Suprapubic skin (tissue), 4 donors: ENCODE results near the gene TEX50. TPM values are rescaled to one million over a fixed set of nuclear protein-coding genes. Genes with fewer than 3 reads are reported as not detected.
"Not testable (repeated sequence)": the region's sequence is repeated elsewhere in the genome, so short reads cannot be mapped to it uniquely, and the experiment has no call there.

Experiments
- DNase-seq, 2 donors: peaks; one replicate each; pipeline ENCODE4 v3.0.0-alpha.2; 2019; ENCODE audit warnings: low spot score in 2 of 2
- H3K27ac ChIP-seq: fragments of 200-600 bp; sonication (generic); one replicate; pipeline ENCODE4 v1.5.1; 2019
- H3K27me3 ChIP-seq: fragments of 200-600 bp; sonication (generic); one replicate; pipeline ENCODE4 v1.5.1; 2019
- H3K36me3 ChIP-seq: fragments of 200-600 bp; sonication (generic); one replicate; pipeline ENCODE4 v1.5.1; 2019
- H3K4me1 ChIP-seq: fragments of 200-600 bp; sonication (generic); one replicate; pipeline ENCODE4 v1.5.1; 2019
- H3K4me3 ChIP-seq: fragments of 200-600 bp; sonication (generic); one replicate; pipeline ENCODE4 v1.5.1; 2019; ENCODE audit warnings: mild to moderate bottlenecking
- H3K9me3 ChIP-seq: fragments of 200-600 bp; sonication (generic); one replicate; pipeline ENCODE4 v1.5.1; 2019
- CTCF ChIP-seq, 2 donors: fragments of 200-600 bp in 1 of 2; fragments of 450-650 bp in 1 of 2; sonication (generic) in 1 of 2; IDR thresholded peaks; one replicate each; pipeline ENCODE4 v1.5.1; 2016 to 2019; ENCODE audit warnings: antibody characterized with exemption in 2 of 2, mild to moderate bottlenecking in 1 of 2, moderate library complexity in 1 of 2
- EP300 ChIP-seq: sonication (generic); formaldehyde crosslinking; IDR thresholded peaks from one replicate; pipeline ENCODE4 v1.6.1; 2017; ENCODE audit warnings: antibody characterized with exemption
- POLR2A ChIP-seq, 2 donors: fragments of 450-650 bp; IDR thresholded peaks; one replicate each; pipeline ENCODE4 v1.6.1; 2017; ENCODE audit warnings: antibody characterized with exemption in 2 of 2, mild to moderate bottlenecking in 2 of 2, moderate library complexity in 2 of 2
- POLR2AphosphoS5 ChIP-seq, 3 donors: sonication (generic); formaldehyde crosslinking; IDR thresholded peaks; one replicate each; pipeline ENCODE4 v1.6.1; 2017; ENCODE audit warnings: antibody characterized with exemption in 3 of 3
- WGBS: methylation state at CpG from one replicate; pipeline ENCODE4 v1.1.5; 2018; 5-methylcytosine and 5-hydroxymethylcytosine counted together
- total RNA-seq, 4 donors: library from RNA; depleted of rRNA; stranded (reverse); fragments of >200 nt; gene quantifications; one replicate each; pipeline ENCODE4 v1.1.0, GENCODE V29; 2016

The TEX50 gene
- total RNA-seq, 4 donors from 2014 or later: not detected

- Histone ChIP-seq H3K36me3 (no peaks in the 10 kb centered on the region), H3K9me3 (no peaks in the 10 kb centered on the region), H3K4me1 (no peaks in the 10 kb centered on the region), H3K27me3 (no peaks in the 10 kb centered on the region), H3K4me3 (peak within 1 kb of the TSS; percentile 20), H3K27ac (no peak within 1 kb of the TSS)
- no peak for DNase-seq
- TF ChIP-seq POLR2AphosphoS5 (IDR thresholded peaks at IDR 0.05): no peak
- no peak for TF ChIP-seq EP300
- TF ChIP-seq POLR2A (IDR thresholded peaks at IDR 0.05): no peak
- TF ChIP-seq CTCF (IDR thresholded peaks at IDR 0.05): no peak
- WGBS: 30% methylated on average over 5 of the region's 5 CpGs
These were observed 32.0 kb upstream of the TEX50 start, which contains the start of gene SLC9C2 for GRCh38 chr1:173603056-173603591. Gene SLC9C2 (minus strand): TSS chr1:173603072. CDS start chr1:173601776, 1,296 bp downstream.

GRCh38 chr1:173608503-173609216, 26.5 kb upstream of the TEX50 start:
- no peaks in the 10 kb centered on the region for H3K36me3 ChIP-seq
- no peak overlapping the region for H3K27ac ChIP-seq
- H3K27me3 ChIP-seq: no peaks in the 10 kb centered on the region
- H3K4me1 ChIP-seq: no peaks in the 10 kb centered on the region
- no peaks in the 10 kb centered on the region for H3K9me3 ChIP-seq
- WGBS: 85% methylated on average over 4 of the region's 4 CpGs
- H3K4me3 ChIP-seq: no peak overlapping the region
- TF ChIP-seq POLR2A (IDR thresholded peaks at IDR 0.05): no peak
- TF ChIP-seq EP300: no peak
- DNase-seq: no peak

- no CpG with 5 or more reads among the region's 32 CpGs for WGBS
- not testable (repeated sequence) for H3K4me1 ChIP-seq, H3K27me3 ChIP-seq, H3K36me3 ChIP-seq, DNase-seq, H3K27ac ChIP-seq, H3K4me3 ChIP-seq, H3K9me3 ChIP-seq
These were observed 22.1 kb upstream of the TEX50 start for GRCh38 chr1:173613086-173613485.

GRCh38 chr1:173616859-173617258, 18.3 kb upstream of the TEX50 start:
- Histone ChIP-seq H3K4me3 (no peak overlapping the region), H3K36me3 (no peaks in the 10 kb centered on the region), H3K27ac (no peak overlapping the region), H3K27me3 (no peaks in the 10 kb centered on the region), H3K9me3 (peaks cover 8% of the 10 kb centered on the region), H3K4me1 (no peaks in the 10 kb centered on the region)
- no peak for DNase-seq
- WGBS: 84% methylated on average over 4 of the region's 4 CpGs
- no peak for TF ChIP-seq POLR2AphosphoS5 (IDR thresholded peaks at IDR 0.05)
- no peak for TF ChIP-seq EP300

GRCh38 chr1:173627269-173627668, 7.9 kb upstream of the TEX50 start:
- Histone ChIP-seq H3K36me3 (no peaks in the 10 kb centered on the region), H3K27me3 (no peaks in the 10 kb centered on the region), H3K4me1 (no peaks in the 10 kb centered on the region), H3K4me3 (no peak overlapping the region), H3K27ac (no peak overlapping the region), H3K9me3 (peaks cover 4% of the 10 kb centered on the region)
- TF ChIP-seq POLR2A (IDR thresholded peaks at IDR 0.05) (no peak), EP300 (no peak), CTCF (IDR thresholded peaks at IDR 0.05) (no peak), POLR2AphosphoS5 (IDR thresholded peaks at IDR 0.05) (no peak)
- DNase-seq: no peak

GRCh38 chr1:173628888-173629287, 6.2 kb upstream of the TEX50 start:
- H3K27me3 ChIP-seq: no peaks in the 10 kb centered on the region
- H3K4me3 ChIP-seq: no peak overlapping the region
- no peaks in the 10 kb centered on the region for H3K9me3 ChIP-seq
- 70% methylated on average over 3 of the region's 3 CpGs for WGBS
- no peak for TF ChIP-seq POLR2AphosphoS5 (IDR thresholded peaks at IDR 0.05)
- no peak for TF ChIP-seq CTCF (IDR thresholded peaks at IDR 0.05)
- TF ChIP-seq POLR2A (IDR thresholded peaks at IDR 0.05): no peak
- TF ChIP-seq EP300: no peak
- H3K27ac ChIP-seq: no peak overlapping the region
- DNase-seq: no peak
- no peaks in the 10 kb centered on the region for H3K4me1 ChIP-seq
- H3K36me3 ChIP-seq: no peaks in the 10 kb centered on the region

GRCh38 chr1:173637236-173638042, 2.3 kb downstream of the TEX50 start:
- H3K4me1 ChIP-seq, H3K27ac ChIP-seq, H3K9me3 ChIP-seq, H3K4me3 ChIP-seq, DNase-seq, H3K36me3 ChIP-seq, H3K27me3 ChIP-seq: not testable (repeated sequence)
- WGBS: 91% methylated on average over 6 of the region's 6 CpGs
